HG03025 (cell line): Measurements from ENCODE around the gene KRTAP4-4.
"Not testable (repeated sequence)": the region's sequence is repeated elsewhere in the genome, so short reads cannot be mapped to it uniquely, and the experiment has no call there.

Experiments used
- ATAC-seq: cut with Tn5 transposase; IDR thresholded peaks from one replicate; pipeline ENCODE4 v1.9.1; 2021; ENCODE audit warnings: mild to moderate bottlenecking, moderate library complexity; ENCODE audit not compliant: unreplicated experiment, low FRiP score

KRTAP4-4 gene

DNA sequence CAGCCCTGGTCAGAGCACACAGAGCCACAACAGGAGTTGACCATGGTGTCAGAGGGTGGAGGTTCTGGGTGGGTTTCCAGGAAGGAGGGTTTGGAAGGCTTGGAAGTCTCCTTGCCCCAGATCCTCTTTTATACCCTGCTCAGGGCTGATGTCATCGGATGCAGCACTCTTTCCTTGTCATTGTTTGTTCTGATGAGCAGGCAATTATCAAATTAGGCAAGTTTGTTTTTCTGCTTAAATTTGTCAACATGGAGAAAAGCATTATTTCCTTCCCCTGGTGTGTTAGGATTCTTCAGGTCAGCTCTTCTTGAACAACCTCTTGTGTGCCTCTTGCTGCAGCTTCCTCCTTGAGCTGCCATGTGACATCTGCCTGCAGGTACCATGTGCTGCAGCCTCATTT, at the start of gene KRTAP4-4:
TSS of gene KRTAP4-4 (minus strand) at position 101 of the 400 bp plus-strand sequence. CDS start at position 44, 57 bp downstream.
- ATAC-seq = no peak

- no peak for ATAC-seq
Observed at GRCh38 chr17:41199421-41200078, 39.0 kb upstream of the KRTAP4-4 start.

GRCh38 chr17:41196068-41196467, 35.5 kb upstream of the KRTAP4-4 start:
- no peak for ATAC-seq

- no peak for ATAC-seq
Observed at GRCh38 chr17:41190328-41190727, 29.8 kb upstream of the KRTAP4-4 start.

GRCh38 chr17:41189837-41190318, 29.3 kb upstream of the KRTAP4-4 start, which contains the start of gene KRTAP9-1:
TSS of gene KRTAP9-1 (plus strand) at chr17:41189887. CDS start at chr17:41189887, 0 bp downstream.
- ATAC-seq = not testable (repeated sequence)

- ATAC-seq = no peak
Observed at GRCh38 chr17:41186872-41187271, 26.3 kb upstream of the KRTAP4-4 start.

GRCh38 chr17:41185001-41185400, 24.5 kb upstream of the KRTAP4-4 start:
- no peak for ATAC-seq

DNA sequence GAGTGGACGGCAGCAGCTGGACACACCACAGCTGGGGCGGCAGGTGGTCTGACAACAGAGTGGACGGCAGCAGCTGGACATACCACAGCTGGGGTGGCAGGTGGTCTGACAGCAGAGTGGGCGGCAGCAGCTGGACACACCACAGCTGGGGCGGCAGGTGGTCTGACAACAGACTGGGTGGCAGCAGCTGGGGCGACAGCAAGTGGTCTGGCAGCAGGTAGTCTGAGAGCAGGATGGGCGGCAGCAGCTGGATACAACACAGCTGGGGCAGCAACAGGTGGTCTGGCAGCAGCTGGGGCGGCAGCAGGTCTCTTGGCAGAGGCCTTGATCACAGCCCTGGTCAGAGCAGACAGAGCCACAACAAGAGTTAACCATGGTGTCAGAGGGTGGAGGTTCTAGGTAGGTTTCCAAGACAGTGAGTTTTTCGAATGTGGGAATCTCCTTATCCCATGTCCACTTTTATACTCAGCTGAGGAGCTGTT, 24.0 kb upstream of the KRTAP4-4 start, which contains the start of gene KRTAP4-1:
TSS of gene KRTAP4-1 (minus strand) at position 432 of the 482 bp plus-strand sequence. CDS start at position 375, 57 bp downstream.
- no peak for ATAC-seq

DNA sequence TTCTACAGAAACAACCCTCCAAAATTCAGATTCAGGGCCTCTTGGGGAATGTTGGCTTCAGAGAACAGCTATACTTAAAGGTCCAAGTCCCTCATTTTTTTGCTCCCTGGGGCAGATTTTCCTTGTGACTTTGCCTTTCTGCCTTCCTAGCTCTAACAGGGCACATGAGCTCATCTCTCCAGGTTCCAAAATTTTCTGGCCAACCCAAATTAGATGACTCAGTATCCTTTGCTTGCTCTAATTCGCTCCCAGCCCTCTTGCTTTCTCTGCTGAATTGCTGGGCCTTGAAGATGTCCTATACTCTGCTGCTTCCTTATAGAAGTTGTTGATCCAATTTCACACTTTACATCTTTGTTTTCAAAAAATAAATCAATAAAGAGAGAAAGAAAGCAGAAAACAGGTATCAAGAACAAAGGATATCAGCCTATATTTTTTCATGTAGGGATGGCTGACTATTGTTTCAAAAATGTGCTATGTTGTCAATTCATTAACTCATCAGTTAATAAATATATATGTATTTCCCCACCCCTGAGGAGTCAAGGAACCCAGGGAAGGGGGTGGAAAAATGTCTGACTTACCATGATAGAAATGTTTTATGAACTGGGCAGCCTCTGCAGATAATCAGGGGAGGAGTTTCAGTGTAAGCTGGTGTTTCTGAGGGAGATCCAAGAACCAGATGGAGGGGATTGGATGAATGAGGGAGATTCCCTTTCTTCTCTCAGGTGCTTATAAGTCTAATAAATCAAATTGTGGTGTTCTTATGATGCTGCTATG, 18.5 kb upstream of the KRTAP4-4 start:
- ATAC-seq = no peak

DNA sequence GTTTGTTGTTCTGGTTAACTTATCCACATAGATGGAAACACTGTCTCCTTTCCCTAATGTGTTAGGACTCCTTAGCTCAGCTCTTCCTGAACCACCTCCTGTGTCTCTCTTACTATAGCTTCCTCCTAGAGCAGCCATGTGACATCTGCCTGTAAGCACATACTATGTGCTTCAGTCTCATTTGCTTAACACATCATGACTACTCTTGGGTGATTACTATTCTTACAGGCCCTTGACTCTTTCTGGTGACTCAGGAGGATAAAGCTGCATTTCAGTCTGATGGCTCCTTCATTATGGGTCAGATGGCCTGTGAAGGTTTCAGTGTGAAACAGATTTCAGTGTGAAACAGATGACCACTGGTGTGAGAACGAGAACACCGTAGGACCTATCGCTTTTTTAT, 17.8 kb upstream of the KRTAP4-4 start:
- ATAC-seq = no peak

GRCh38 chr17:41177727-41178271, 17.3 kb upstream of the KRTAP4-4 start, which contains the start of gene KRTAP4-2:
TSS of gene KRTAP4-2 (minus strand) at chr17:41178221. CDS start at chr17:41178164, 57 bp downstream.
- ATAC-seq = no peak

DNA sequence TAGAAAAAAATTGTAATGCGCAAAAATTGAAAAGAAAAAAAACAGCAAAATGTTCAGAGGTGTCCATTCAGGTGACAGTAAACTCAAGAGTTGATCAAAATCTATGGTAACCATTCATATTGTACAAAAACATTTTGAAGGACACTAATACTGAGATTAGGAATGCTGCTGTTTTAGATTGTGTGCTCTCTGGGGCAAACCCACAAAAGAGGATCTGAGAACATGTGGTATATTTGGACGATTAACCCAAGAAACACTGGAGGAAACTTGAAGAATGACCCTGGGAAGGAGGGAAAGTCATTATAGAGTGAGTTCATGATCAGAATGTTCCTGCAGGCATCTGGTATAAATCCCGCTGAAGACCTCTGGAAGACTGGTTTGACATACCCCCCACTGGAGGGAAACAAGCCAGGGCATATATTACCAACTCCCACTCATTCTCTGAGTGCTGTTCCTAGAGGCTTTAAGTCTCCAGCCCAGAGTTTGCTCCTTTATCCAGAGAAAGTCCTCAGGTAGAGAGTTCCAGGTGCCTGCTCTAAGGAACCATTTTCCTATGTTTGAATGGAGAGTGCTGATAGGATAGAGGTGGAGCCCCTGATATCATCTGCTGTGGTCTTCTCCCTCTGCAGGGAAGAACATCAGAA, 16.3 kb upstream of the KRTAP4-4 start:
- no peak for ATAC-seq

GRCh38 chr17:41171886-41172285, 11.3 kb upstream of the KRTAP4-4 start:
- ATAC-seq = no peak

GRCh38 chr17:41168121-41168520, 7.6 kb upstream of the KRTAP4-4 start, which contains the start of gene KRTAP4-3:
TSS of gene KRTAP4-3 (minus strand) at chr17:41168221. CDS start at chr17:41168172, 49 bp downstream.
- no peak for ATAC-seq

DNA sequence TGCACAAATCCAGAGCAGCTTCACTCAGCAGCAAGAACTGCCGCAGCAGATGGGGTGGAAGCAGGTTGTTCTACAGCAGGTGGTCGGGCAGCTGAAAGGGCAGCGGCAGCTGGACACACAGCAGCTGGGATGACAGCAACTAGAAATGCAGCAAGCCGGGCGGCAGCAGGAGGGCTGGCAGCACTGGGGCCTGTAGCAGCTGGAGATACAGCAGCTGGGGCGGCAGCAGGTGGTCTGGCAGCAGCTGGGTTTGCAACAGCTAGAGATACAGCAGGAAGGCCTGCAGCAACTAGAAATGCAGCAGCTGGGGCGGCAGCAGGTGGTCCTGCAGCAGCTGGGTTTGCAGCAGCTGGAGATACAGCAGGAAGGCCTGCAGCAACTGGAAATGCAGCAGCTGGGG, 7.0 kb upstream of the KRTAP4-4 start:
- no peak for ATAC-seq

DNA sequence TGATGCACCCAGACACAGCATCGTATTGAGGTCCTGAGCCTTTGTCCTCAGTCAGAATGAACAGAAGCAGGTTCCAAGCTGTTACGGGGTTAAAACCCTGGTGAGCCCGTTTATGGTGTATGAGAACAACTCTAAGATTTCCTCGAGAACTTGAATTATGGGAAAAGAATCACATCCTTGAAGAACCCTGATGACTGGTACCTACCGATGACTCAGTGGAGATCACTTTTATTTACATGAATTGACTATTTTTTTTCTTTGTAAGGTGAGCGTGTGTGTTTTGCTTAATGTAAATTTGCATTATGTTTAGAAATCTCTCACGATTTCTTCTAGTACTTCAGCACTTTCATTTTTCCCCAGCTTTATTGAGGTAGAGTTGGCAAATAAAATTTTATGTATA, 3.3 kb upstream of the KRTAP4-4 start:
- no peak for ATAC-seq

DNA sequence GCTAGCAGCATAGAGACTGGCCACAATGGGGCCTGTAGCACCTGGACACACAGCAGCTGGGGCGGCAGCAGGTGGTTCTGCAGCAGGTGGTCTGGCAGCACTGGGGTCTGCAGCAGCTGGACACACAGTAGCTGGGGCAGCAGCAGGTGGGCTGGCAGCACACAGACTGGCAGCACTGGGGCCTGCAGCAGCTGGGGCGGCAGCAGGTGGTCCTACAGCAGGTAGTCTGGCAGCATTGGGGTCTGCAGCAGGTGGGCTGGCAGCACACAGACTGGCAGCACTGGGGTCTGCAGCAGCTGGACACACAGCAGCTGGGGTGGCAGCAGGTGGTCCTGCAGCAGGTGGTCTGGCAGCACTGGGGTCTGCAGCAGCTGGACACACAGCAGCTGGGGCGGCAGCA, 358 bp downstream of the KRTAP4-4 start:
- not testable (repeated sequence) for ATAC-seq

GRCh38 chr17:41153856-41154255, 6.7 kb downstream of the KRTAP4-4 start:
- ATAC-seq = no peak

DNA sequence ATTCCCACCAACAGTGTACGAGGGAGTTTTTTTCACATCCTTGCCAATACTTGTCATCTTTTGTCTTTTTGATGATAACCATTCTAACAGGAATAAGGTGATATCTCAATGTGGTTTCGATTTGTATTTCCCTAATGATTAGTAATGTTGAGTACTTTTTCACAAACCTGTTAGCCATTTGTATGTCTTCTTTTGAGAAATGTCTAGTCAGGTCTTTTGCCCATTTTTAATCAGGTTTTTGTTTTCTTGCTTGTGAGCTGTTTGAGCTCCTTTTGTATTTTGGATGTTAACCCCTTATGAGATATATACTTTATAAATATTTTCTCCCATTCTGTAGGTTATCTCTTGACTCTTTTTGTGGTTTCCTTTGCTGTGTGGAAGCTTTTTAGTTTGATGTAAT, 9.0 kb downstream of the KRTAP4-4 start:
- no peak for ATAC-seq

- no peak for ATAC-seq
Observed at GRCh38 chr17:41150026-41150425, 10.5 kb downstream of the KRTAP4-4 start.
